Measurements from ENCODE around the gene SLC16A6.
"Not testable (repeated sequence)": the region's sequence is repeated elsewhere in the genome, so short reads cannot be mapped to it uniquely, and the experiment has no call there.

SLC16A6 gene, protein sequence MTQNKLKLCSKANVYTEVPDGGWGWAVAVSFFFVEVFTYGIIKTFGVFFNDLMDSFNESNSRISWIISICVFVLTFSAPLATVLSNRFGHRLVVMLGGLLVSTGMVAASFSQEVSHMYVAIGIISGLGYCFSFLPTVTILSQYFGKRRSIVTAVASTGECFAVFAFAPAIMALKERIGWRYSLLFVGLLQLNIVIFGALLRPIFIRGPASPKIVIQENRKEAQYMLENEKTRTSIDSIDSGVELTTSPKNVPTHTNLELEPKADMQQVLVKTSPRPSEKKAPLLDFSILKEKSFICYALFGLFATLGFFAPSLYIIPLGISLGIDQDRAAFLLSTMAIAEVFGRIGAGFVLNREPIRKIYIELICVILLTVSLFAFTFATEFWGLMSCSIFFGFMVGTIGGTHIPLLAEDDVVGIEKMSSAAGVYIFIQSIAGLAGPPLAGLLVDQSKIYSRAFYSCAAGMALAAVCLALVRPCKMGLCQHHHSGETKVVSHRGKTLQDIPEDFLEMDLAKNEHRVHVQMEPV

GRCh38 chr17:68290955-68291835, at the start of gene SLC16A6, which contains the start of gene ARSG:
Gene SLC16A6 (minus strand): TSS chr17:68291127. CDS start chr17:68278320, 12,807 bp downstream.
Gene ARSG (plus strand): TSS chr17:68291495. CDS start chr17:68307494, 15,999 bp downstream.
- DNase-seq: peak; percentile 94

DNA sequence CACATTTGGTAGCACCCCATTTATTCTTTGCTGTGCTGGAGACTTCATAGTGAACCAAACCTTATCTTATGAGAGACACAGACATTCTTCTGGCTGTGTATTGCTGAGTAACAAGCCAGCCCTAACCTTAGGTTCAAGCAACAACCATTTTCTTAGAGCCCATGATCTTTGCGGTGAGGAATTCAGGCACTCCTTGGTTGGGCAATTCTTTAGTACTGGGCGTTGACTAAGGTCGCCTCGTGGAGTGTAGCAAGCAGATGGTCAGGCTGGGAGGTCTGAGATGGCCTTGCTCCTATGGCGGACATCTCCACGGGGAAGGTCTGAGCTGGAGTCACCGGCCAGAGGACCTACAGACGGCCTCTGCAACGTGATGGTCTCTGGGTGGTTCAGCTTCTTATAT, 43.5 kb upstream of the SLC16A6 start:
- DNase-seq: no peak

GRCh38 chr17:68331932-68332331, 41.0 kb upstream of the SLC16A6 start:
- DNase-seq: not testable (repeated sequence)

DNA sequence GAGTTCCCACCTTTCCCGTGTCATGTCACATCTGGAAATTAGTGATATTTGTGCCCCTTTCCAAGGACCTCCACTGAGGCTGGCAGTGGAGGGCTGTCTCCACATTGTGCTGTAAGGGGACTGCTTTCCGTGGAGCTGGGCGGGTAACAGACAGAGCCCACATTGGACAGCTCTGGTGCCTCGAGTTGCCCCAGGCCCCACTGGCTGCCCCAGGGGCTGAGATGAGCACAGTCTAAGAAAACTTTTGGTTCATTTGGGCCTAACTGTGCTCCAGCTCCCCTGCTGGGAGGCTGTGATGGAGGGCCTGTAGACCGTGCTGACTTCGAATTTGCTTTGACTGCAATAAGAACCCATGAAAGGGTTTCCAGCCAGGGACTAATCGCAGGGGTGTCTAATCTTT, 38.4 kb upstream of the SLC16A6 start:
- DNase-seq: no peak

DNA sequence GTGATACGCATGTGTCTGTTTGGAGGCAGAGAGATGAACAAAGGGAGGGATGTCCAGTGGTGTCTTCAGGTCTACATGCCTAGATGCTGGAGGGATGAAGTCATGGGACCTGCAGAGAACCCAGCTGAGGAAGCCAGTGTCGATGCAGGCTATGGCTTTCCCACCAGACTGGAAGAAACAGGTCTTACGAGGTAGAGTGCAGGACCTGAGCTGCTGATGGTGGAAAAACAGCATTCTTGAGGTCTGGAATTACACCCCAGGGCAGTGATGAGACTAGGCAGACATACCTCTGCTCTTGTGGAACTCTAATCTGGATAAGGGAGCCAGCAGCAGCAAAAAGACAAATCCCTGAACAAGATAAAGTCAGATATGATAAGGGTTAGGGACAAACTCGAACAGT, 37.7 kb upstream of the SLC16A6 start:
- DNase-seq: no peak

DNA sequence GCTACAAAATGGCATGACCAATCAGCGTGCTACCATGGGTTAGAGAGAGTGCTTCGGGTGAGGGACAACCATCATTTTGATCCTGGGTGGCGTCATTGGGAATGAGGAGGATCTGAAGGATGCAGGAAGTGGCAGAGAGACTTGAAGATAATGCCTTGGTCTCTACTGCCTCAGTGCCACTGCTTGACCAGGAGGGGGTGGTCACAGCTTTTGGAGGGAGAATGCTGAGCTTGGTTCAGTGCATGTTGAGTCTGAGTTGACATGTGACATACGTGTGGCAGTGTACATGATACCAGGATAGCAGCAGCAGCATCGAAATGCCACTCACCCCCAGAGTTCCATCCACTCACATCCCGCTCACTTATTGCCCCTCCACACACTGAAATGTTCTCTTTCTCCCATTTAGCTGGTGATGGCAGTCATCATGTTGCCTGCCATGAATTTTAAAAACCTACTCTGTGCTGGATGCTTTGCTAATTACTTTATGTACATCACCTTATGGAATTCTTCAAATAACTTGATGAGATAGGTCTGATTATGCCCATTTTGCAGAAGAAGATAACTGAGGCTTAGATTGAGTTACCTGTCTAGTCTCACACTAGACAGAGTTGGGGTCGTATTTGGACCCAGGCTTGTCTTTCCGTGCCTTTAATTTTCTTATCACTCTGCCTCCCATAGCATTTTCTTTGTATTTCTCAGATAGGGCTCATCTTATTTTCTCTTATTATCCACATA, 37.1 kb upstream of the SLC16A6 start:
- no peak for DNase-seq

DNA sequence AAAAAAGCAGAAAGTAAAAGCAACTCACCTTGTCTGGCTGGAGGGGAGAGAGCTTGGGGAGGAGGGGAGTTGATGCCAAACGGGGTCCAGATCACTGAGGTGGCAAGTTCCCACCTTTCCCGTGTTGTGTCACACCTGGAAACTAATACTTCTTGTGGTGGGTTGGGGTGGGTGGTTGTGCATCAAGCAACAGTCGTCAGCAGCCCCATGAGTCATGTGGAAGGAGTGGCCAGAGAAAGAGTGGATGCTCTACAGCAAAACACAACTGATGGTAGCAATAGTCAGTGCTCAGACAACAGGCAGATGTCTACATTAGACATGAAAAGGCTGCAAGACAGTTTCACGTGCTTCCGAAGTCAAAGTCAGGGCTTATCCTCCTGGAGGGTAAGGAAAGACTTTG, 35.8 kb upstream of the SLC16A6 start:
- no peak for DNase-seq

- no peak for DNase-seq
Observed at GRCh38 chr17:68325961-68326360, 35.0 kb upstream of the SLC16A6 start.

- no peak for DNase-seq
Observed at GRCh38 chr17:68324654-68325336, 33.9 kb upstream of the SLC16A6 start.

DNA sequence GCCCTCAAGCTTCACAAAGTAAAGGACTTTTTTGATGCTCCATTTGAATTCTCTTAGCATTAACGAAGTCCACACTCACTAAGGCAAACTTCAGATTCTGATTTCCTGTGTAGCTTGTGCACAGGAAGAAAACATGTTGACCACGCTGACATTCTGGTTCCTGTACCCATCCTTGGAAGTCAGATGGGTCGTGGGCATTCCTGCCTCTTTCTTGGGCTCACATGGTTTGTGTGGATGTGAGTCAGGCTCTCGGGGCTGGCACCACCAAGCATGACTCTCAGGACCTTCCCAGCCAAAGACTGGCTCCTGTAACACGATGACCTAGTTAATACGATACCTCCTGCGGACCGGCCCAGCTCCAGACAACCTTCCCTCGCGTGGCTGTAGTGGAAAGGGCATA, 33.2 kb upstream of the SLC16A6 start:
- no peak for DNase-seq

- DNase-seq: no peak
Observed at GRCh38 chr17:68322630-68323029, 31.7 kb upstream of the SLC16A6 start.

DNA sequence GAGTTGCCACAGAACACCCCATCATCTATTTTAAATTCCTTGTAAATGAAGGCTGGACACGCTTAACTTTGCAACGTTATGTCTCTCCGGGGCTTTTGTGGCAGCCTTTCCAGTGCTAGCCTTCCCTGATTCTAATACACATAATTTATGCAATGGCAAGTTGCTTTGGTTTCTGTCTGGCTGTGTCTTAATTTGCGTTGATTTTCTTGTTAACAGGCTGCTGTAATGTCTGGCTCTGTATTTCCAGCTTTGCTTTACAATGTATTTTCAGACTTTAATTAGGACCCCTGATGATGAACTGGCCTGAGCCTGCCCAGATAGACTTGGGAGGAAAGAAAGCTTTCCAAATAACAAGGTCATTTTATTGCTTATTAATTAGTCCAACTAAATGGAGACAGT, 30.6 kb upstream of the SLC16A6 start:
- no peak for DNase-seq

DNA sequence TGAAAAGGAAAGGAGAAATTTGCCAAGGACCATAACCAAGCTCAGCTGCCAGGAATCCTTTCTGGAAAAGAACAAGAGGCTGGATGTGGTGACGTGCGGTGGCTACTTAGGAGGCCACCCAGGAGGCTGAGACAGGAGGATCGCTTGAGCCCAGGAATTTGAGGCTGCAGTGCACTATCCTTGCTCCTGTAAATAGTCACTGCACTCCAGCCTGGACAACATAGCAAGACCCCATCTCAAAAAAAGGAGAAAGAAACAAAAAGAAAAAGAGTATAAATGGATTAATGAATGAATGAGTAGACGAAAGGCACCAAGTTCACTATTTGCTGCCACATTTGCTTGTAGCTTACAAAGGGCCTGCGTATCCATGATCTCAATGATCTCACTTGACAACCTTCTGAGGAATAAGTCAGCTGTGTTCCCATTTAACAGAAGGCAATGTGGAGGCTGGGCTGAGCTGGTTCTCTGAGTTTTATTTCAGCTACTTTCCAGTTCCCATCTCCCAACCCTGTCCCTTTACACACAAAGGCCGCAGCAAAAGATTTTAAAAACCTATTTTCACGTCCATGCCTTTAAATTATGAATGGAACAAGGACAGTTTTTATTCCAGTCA, 30.1 kb upstream of the SLC16A6 start:
- no peak for DNase-seq

DNA sequence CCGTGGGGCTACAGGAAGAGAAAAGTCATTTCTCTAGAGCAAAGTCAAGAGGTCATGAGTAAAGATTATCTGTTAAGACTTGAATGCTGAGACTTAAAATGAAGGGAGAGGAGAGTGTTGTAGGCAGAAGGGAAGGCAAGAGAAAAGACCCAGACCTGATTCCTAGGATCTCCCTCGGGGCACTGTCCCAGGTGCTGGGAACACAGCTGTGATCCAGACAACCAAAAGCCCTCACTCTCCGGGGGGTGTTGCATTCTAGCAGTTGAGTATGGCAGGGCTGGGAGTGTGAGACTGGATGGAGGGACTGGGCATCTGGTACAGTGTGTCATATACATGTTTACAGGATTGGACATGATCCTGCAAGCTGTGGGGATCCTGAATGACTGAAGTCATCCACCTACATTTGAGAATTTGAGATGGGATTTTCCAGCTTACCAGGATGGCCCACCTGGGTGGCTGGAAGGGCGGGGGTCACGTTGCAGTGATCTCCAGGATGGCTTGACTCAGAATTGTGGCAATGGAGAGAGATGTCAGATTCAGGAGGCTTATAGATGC, 29.5 kb upstream of the SLC16A6 start:
- DNase-seq: no peak

DNA sequence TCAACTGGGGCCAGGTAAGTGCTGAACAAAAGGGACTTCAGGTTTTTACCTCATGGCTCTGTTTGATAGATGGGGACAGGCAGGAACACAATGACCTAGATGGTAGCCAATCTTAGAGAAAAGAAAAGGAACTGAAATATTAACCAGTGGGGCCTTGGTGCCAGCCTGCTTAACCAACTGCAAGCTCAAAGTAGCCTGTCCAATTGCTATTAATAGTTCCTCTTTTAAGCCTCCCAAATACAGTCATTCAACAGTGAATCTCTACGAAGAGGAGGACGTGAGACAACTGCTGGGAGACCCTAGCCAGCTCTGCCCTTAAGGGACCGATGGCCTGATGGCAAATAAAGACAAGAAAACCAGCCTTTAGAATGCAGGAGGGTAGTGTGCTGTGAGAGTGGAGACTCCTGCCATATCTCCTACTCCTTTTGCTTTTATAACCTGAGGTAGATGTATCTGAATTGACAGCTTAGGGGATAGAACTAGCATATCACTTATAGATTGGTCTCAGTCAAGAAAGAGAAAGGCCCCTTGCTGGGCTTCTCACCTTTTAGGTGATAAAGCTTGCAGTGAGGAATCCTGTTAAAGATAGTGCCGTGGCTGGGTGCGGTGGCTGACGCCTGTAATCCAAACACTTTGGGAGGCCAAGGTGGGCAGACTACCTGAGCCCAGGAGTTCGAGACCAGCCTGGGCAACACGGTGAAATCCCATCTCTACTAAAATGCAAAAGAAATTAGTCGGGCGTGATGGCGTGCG, 28.7 kb upstream of the SLC16A6 start:
- no peak for DNase-seq

DNA sequence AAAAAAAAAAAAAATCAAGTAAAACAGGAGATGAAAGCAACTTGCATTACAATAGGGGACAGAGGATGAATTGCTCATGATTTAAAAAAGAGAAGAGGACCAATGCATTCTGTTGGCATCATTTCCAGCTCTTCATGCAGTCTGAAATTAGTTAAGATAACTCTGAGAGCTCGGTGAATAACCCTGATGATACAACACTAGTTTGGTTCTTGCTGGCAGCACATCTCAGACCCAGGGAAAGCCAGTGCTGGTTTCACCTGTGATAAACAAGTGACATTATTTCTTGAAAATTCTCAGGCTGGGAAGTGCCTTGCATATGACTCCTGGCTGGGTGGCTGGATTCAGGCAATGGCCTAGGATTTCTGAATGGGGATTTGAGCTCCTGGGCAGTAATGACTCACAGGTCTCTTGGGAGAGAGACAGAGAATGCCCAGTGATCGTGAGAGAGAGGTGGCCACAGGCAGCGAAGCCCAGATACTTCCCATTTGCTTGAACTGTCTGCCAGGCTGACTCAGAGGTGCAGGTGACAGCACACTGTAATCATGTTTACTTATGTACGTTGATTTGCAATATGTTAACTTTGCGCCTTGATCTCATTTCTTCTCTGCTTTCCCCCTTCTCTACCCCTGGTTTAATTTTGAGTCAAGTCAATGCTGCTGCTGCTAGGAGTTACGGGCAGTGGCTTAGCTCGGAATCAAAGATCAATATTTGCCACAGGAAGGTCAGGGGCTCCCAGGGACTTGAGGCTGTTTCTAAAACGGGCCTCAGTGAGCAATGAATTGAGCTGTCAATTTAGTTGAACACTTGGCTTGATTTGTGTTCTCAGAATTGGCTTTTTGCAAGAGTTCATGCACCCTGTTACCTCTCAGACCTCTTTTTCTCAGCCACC, 27.4 kb upstream of the SLC16A6 start:
- no peak for DNase-seq

DNA sequence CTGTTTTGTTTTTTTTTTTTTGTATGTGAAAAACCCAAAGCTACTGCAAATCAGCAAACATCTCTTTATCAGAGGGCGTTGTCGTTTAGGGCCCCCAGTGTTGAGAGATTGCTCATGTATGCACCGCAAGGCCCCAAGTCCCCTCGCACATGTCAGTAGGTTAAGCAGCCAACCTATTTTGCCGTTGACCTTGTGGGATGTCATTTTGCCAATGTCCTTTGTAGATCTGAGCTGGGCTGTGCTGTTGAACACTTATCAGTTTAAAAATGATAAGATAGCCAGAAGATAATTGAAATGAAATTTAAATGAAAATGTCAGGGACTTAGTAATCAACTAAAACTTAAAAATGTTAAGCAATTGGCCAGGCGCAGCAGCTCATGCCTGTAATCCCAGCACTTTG, 26.5 kb upstream of the SLC16A6 start:
- no peak for DNase-seq

DNA sequence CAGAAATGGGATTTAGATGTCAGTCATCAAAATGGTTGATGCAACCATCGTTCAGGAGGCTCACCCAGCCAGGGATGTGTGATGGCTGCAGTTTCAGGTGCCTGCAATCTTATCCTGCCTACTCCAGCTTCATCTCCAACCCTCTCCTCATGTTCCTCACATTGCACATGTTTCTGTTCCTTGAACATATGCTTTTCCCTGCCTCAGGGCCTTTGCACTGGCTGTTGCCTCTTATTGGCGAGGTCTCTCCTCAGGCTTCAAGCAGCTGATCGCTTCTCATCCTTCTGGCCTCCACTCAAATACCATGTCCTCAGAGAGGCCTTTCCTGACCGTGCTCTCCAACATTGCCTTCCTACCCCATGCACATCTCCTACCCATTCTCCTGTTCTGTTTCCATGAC, 25.0 kb upstream of the SLC16A6 start:
- no peak for DNase-seq

GRCh38 chr17:68314916-68315535, 24.1 kb upstream of the SLC16A6 start:
- DNase-seq: no peak

Measured in activated CD8-positive, alpha-beta memory T cell treated with anti-CD3 and anti-CD28 coated beads for 24 hours (primary cell).